Measurements from ENCODE around the gene MCC.

DNA sequence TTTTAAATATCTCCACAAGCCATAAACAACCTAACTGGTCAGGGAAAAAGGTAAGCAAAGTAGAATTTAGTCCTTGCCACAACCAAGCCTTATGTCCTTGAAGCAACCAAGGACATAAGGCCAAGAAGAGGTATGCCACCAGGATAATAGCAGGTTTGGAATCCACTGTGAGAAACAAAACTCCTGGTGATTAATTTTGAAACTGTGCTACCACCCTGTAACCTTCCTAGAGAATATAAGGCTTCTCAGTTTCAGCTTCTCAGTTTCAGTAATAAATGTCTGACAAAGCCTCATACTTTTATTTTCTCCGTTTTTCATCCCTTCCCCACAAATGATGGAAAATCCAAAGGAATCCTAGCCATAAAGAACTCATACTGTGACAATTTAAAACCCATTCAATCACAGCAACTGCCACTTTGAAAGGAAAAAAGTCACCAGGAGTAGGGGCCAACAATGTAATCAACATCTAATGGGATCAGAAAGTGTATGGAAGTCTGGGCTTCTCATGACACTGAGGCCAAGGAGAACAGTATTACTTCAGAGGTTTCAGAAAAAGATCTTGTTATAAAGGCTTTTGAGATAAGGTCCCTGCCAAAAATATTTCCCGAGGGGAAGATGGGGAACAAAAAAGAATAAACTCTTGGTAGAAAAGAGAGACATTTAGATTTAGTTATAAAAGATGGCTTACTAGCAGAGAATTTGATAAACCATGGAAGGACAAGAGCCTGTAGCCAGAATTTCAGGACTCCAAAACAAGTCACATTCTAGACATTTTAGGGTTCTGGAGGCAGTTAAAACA, 242.6 kb downstream of the MCC start:
- TF ChIP-seq POLR2A (IDR thresholded peaks at IDR 0.05) (no peak), POLR2AphosphoS5 (IDR thresholded peaks at IDR 0.05) (no peak)
- TF ChIP-seq, protein P1, sequence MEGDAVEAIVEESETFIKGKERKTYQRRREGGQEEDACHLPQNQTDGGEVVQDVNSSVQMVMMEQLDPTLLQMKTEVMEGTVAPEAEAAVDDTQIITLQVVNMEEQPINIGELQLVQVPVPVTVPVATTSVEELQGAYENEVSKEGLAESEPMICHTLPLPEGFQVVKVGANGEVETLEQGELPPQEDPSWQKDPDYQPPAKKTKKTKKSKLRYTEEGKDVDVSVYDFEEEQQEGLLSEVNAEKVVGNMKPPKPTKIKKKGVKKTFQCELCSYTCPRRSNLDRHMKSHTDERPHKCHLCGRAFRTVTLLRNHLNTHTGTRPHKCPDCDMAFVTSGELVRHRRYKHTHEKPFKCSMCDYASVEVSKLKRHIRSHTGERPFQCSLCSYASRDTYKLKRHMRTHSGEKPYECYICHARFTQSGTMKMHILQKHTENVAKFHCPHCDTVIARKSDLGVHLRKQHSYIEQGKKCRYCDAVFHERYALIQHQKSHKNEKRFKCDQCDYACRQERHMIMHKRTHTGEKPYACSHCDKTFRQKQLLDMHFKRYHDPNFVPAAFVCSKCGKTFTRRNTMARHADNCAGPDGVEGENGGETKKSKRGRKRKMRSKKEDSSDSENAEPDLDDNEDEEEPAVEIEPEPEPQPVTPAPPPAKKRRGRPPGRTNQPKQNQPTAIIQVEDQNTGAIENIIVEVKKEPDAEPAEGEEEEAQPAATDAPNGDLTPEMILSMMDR (IDR thresholded peaks at IDR 0.05) = no peak

Measured in upper lobe of left lung (tissue), 4 donors.